Measurements from ENCODE around the gene EXOC1. TPM values are rescaled to one million over a fixed set of nuclear protein-coding genes. Genes with fewer than 3 reads are reported as not detected.

Gene EXOC1
- total RNA-seq, 1 experiment from 2014 or later: 12.0 TPM

GRCh38 chr4:55927803-55928437 lies 74.5 kb downstream of the EXOC1 start:
- TF ChIP-seq EZH2 (IDR thresholded peaks at IDR 0.05; ENCODE audit: borderline replicate concordance, low read depth, low read length, poor library complexity, severe bottlenecking): no peak
- no peak for TF ChIP-seq CTCF (conservative IDR thresholded peaks at IDR 0.05; ENCODE audit: low read depth, low read length)
- Histone ChIP-seq H3K4me3 (ENCODE audit: low read depth, low read length, poor library complexity, severe bottlenecking) (no peak overlapping the region), H3K9me3 (ENCODE audit: low read depth, low read length, poor library complexity, severe bottlenecking) (no peaks in the 10 kb centered on the region), H3K27me3 (replicated peaks; ENCODE audit: insufficient read depth, low read depth, low read length, poor library complexity) (no peaks in the 10 kb centered on the region), H3K4me1 (ENCODE audit: insufficient read depth, low read length, poor library complexity, severe bottlenecking) (no peaks in the 10 kb centered on the region), H3K36me3 (ENCODE audit: insufficient read depth, low read length, poor library complexity, severe bottlenecking) (no peaks in the 10 kb centered on the region), H3K27ac (ENCODE audit: low read depth, low read length, poor library complexity, severe bottlenecking) (no peak overlapping the region)
- intact Hi-C loops (cut with micrococcal nuclease; ENCODE audit: unreplicated experiment): no loop called here
- ChIA-PET CTCF (no interaction called here), POLR2A (ENCODE audit: low non-redundant PET) (no interaction called here)
- BruUV-seq (replicated peaks): no TSS peak
- no peak for DNase-seq (ENCODE audit: low spot score)

- BruUV-seq (replicated peaks): no TSS peak
- Histone ChIP-seq H3K27ac (ENCODE audit: low read depth, low read length, poor library complexity, severe bottlenecking) (no peak overlapping the region), H3K4me3 (ENCODE audit: low read depth, low read length, poor library complexity, severe bottlenecking) (no peak overlapping the region), H3K4me1 (ENCODE audit: insufficient read depth, low read length, poor library complexity, severe bottlenecking) (no peaks in the 10 kb centered on the region), H3K9me3 (ENCODE audit: low read depth, low read length, poor library complexity, severe bottlenecking) (no peaks in the 10 kb centered on the region), H3K36me3 (ENCODE audit: insufficient read depth, low read length, poor library complexity, severe bottlenecking) (no peaks in the 10 kb centered on the region), H3K27me3 (replicated peaks; ENCODE audit: insufficient read depth, low read depth, low read length, poor library complexity) (no peaks in the 10 kb centered on the region)
- ChIA-PET CTCF (no interaction called here), POLR2A (ENCODE audit: low non-redundant PET) (no interaction called here)
- no peak for TF ChIP-seq EZH2 (IDR thresholded peaks at IDR 0.05; ENCODE audit: borderline replicate concordance, low read depth, low read length, poor library complexity, severe bottlenecking)
- no peak for TF ChIP-seq CTCF (conservative IDR thresholded peaks at IDR 0.05; ENCODE audit: low read depth, low read length)
- intact Hi-C loops (cut with micrococcal nuclease; ENCODE audit: unreplicated experiment): no loop called here
- DNase-seq (ENCODE audit: low spot score): no peak
Observed at GRCh38 chr4:55928846-55929245, 75.4 kb downstream of the EXOC1 start.

- intact Hi-C loops (cut with micrococcal nuclease; ENCODE audit: unreplicated experiment): no loop called here
Observed at GRCh38 chr4:55931043-55931442, 77.6 kb downstream of the EXOC1 start.

More at GRCh38 chr4:55931043-55931442, 77.6 kb downstream of the EXOC1 start:
- Histone ChIP-seq H3K36me3 (ENCODE audit: insufficient read depth, low read length, poor library complexity, severe bottlenecking) (no peaks in the 10 kb centered on the region), H3K4me1 (ENCODE audit: insufficient read depth, low read length, poor library complexity, severe bottlenecking) (no peaks in the 10 kb centered on the region), H3K27ac (ENCODE audit: low read depth, low read length, poor library complexity, severe bottlenecking) (no peak overlapping the region), H3K9me3 (ENCODE audit: low read depth, low read length, poor library complexity, severe bottlenecking) (no peaks in the 10 kb centered on the region), H3K4me3 (ENCODE audit: low read depth, low read length, poor library complexity, severe bottlenecking) (no peak overlapping the region), H3K27me3 (replicated peaks; ENCODE audit: insufficient read depth, low read depth, low read length, poor library complexity) (no peaks in the 10 kb centered on the region)
- ChIA-PET POLR2A (ENCODE audit: low non-redundant PET) (no interaction called here), CTCF (no interaction called here)
- TF ChIP-seq EZH2 (IDR thresholded peaks at IDR 0.05; ENCODE audit: borderline replicate concordance, low read depth, low read length, poor library complexity, severe bottlenecking) (no peak), CTCF (conservative IDR thresholded peaks at IDR 0.05; ENCODE audit: low read depth, low read length) (no peak)
- DNase-seq (ENCODE audit: low spot score): no peak
- no TSS peak for BruUV-seq (replicated peaks)

Measured in A673 (cell line).